ENCODE data around the gene UNC119.

The UNC119 gene

GRCh38 chr17:28498652-28499363 is 53.6 kb downstream of the UNC119 start:
- no peak for DNase-seq (ENCODE audit: low spot score)
- TF ChIP-seq CTCF (IDR thresholded peaks at IDR 0.05): no peak
- no peak overlapping the region for H3K4me3 ChIP-seq
- no peak overlapping the region for H3K27ac ChIP-seq

GRCh38 chr17:28497931-28498330 is 54.5 kb downstream of the UNC119 start:
- no peak for TF ChIP-seq CTCF (IDR thresholded peaks at IDR 0.05)
- no peak overlapping the region for H3K4me3 ChIP-seq
- DNase-seq (ENCODE audit: low spot score): no peak
- no peak overlapping the region for H3K27ac ChIP-seq

Measured in coronary artery (tissue), 2 donors.